Activated CD8-positive, alpha-beta memory T cell treated with anti-CD3 and anti-CD28 coated beads for 24 hours (primary cell): Measurements from ENCODE around the gene CROCC.
"Not testable (repeated sequence)": the region's sequence is repeated elsewhere in the genome, so short reads cannot be mapped to it uniquely, and the experiment has no call there.

Experiments
- DNase-seq: peaks from one replicate; pipeline ENCODE4 v3.0.0-alpha.2; 2020

The CROCC gene

GRCh38 chr1:16939386-16940180, 17.9 kb downstream of the CROCC start:
- DNase-seq, result not testable (repeated sequence)

- no peak for DNase-seq
These were observed 22.3 kb downstream of the CROCC start for GRCh38 chr1:16944038-16944437.

GRCh38 chr1:16945512-16945911, 23.8 kb downstream of the CROCC start:
- not testable (repeated sequence) for DNase-seq

GRCh38 chr1:16946185-16946584, 24.5 kb downstream of the CROCC start:
- not testable (repeated sequence) for DNase-seq

- DNase-seq, result no peak
These were observed 24.9 kb downstream of the CROCC start for GRCh38 chr1:16946646-16947045.

GRCh38 chr1:16948282-16948891, 26.7 kb downstream of the CROCC start:
- not testable (repeated sequence) for DNase-seq

GRCh38 chr1:16949026-16949425, 27.3 kb downstream of the CROCC start:
- not testable (repeated sequence) for DNase-seq

GRCh38 chr1:16952376-16952775, 30.6 kb downstream of the CROCC start:
- DNase-seq, result not testable (repeated sequence)

GRCh38 chr1:16954579-16954978, 32.8 kb downstream of the CROCC start:
- no peak for DNase-seq

- DNase-seq, result no peak
These were observed 33.5 kb downstream of the CROCC start for GRCh38 chr1:16955186-16955585.

GRCh38 chr1:16956775-16957174, 35.0 kb downstream of the CROCC start:
- DNase-seq, result no peak

GRCh38 chr1:16957731-16958130, 36.0 kb downstream of the CROCC start:
- DNase-seq, result no peak

- DNase-seq, result no peak
These were observed 36.7 kb downstream of the CROCC start for GRCh38 chr1:16958475-16958874.

GRCh38 chr1:16960560-16961296, 39.0 kb downstream of the CROCC start:
- DNase-seq, result peak; percentile 88

GRCh38 chr1:16961297-16962133, 39.8 kb downstream of the CROCC start:
- no peak for DNase-seq

- not testable (repeated sequence) for DNase-seq
These were observed 42.4 kb downstream of the CROCC start for GRCh38 chr1:16964169-16964568.

GRCh38 chr1:16965486-16966067, 43.8 kb downstream of the CROCC start:
- no peak for DNase-seq

- no peak for DNase-seq
These were observed 44.6 kb downstream of the CROCC start for GRCh38 chr1:16966282-16966681.

GRCh38 chr1:16967095-16967575, 45.4 kb downstream of the CROCC start:
- DNase-seq, result no peak

GRCh38 chr1:16967962-16968361, 46.2 kb downstream of the CROCC start:
- DNase-seq, result no peak

GRCh38 chr1:16968372-16968771, 46.6 kb downstream of the CROCC start:
- DNase-seq, result no peak

GRCh38 chr1:16969057-16969611, 47.4 kb downstream of the CROCC start:
- DNase-seq, result no peak
